Measurements from ENCODE around the gene ATF2. TPM values are rescaled to one million over a fixed set of nuclear protein-coding genes. Genes with fewer than 3 reads are reported as not detected.

Gene ATF2
- total and polyA plus RNA-seq, 2 of the 8 experiments (the other 6 are each of a cell fraction or from before 2014, with no cell fraction given) = 31.2 to 46.5 TPM

- CTCF ChIA-PET (ENCODE audit: partially characterized antibody) = no interaction called here
- no peak overlapping the region for H2AK5ac ChIP-seq (ENCODE audit: low read depth, low read length)
- no peak for TF ChIP-seq BCL11A (IDR thresholded peaks at IDR 0.05; ENCODE audit: low read depth in 2 of 2, low read length in 2 of 2)
- no peak for TF ChIP-seq TEAD4 (IDR thresholded peaks at IDR 0.05; ENCODE audit: low read depth, low read length)
- TF ChIP-seq CREB1 (IDR thresholded peaks at IDR 0.05) = no peak
- TF ChIP-seq HDAC6 (IDR thresholded peaks at IDR 0.05; ENCODE audit: low read depth, low read length) = no peak
- TF ChIP-seq YY1 (IDR thresholded peaks at IDR 0.05; ENCODE audit: low read depth, low read length) = no peak
- no peak for TF ChIP-seq MAX (IDR thresholded peaks at IDR 0.05)
- TF ChIP-seq POLR2A (IDR thresholded peaks at IDR 0.05; ENCODE audit: control extremely low read depth in 1 of 2, low read depth in 2 of 2, low read length in 2 of 2) = no peak
- TF ChIP-seq TBP (IDR thresholded peaks at IDR 0.05; ENCODE audit: low read depth, low read length) = no peak
- TF ChIP-seq NRF1 (IDR thresholded peaks at IDR 0.05; ENCODE audit: low read depth, low read length) = no peak
Observed at GRCh38 chr2:175188761-175189160, 20.8 kb upstream of the ATF2 start.

More at GRCh38 chr2:175188761-175189160, 20.8 kb upstream of the ATF2 start:
- H3K4me3 ChIP-seq (ENCODE audit: extremely low read depth in 1 of 4, insufficient read depth in 2 of 4, low read depth in 3 of 4, low read length in 4 of 4) = no peak overlapping the region
- POLR2A ChIA-PET (ENCODE audit: partially characterized antibody) = no interaction called here
- no peak overlapping the region for H3K14ac ChIP-seq (ENCODE audit: insufficient read length)
- no peaks in the 10 kb centered on the region for H4K20me1 ChIP-seq (replicated peaks in 1 of 2; ENCODE audit: control insufficient read depth in 1 of 2, insufficient read depth in 2 of 2, low read length in 2 of 2)
- no peak overlapping the region for H2BK120ac ChIP-seq (replicated peaks; ENCODE audit: low read depth, low read length)
- H3K27me3 ChIP-seq (replicated peaks in 1 of 4; ENCODE audit: control insufficient read depth in 3 of 4, extremely low read depth in 1 of 4, insufficient read depth in 3 of 4, low read length in 3 of 4) = no peaks in the 10 kb centered on the region
- DNase-seq (ENCODE audit: low read depth in 1 of 2, low spot score in 2 of 2) (no peak), FAIRE-seq (no peak)
- no peak overlapping the region for H2BK5ac ChIP-seq (ENCODE audit: low read depth, low read length)
- H3K4me2 ChIP-seq (ENCODE audit: insufficient read depth in 1 of 2, low read depth in 2 of 2, low read length in 2 of 2) = no peak overlapping the region
- no peak overlapping the region for H3K27ac ChIP-seq (ENCODE audit: low read depth, low read length)
- WGBS, 2 experiments (ENCODE audit: extremely low coverage in 1 of 2, insufficient coverage in 1 of 2, insufficient read length in 1 of 2, insufficient replicate concordance in 2 of 2, low coverage in 1 of 2, low lambda C conversion rate in 2 of 2, missing lambda C conversion rate in 1 of 2) = 92% methylated on average over 1 of the region's 1 CpG; no CpG with 5 or more reads in 1 of the 2 experiments
- no peak overlapping the region for H2AFZ ChIP-seq (ENCODE audit: low read length)
- no peak overlapping the region for H4K8ac ChIP-seq (ENCODE audit: extremely low read depth, insufficient read depth, low read length)
- H2BK15ac ChIP-seq (ENCODE audit: low read length) = no peak overlapping the region
- no peaks in the 10 kb centered on the region for H3K79me2 ChIP-seq (ENCODE audit: control insufficient read depth in 1 of 2, insufficient read depth in 2 of 2, low read length in 2 of 2)
- H2BK12ac ChIP-seq (ENCODE audit: low read depth, low read length) = no peak overlapping the region
- no peaks in the 10 kb centered on the region for H3K9me3 ChIP-seq (ENCODE audit: insufficient read depth in 2 of 2, low read depth in 1 of 2, low read length in 1 of 2)
- H3K18ac ChIP-seq (ENCODE audit: extremely low read depth, low read length) = no peak overlapping the region
- no peaks in the 10 kb centered on the region for H3K79me1 ChIP-seq (ENCODE audit: low read depth, low read length)
- no peaks in the 10 kb centered on the region for H3K4me1 ChIP-seq (replicated peaks in 1 of 4; ENCODE audit: control insufficient read depth in 3 of 4, insufficient read depth in 4 of 4, low read length in 3 of 4)
- H3K23me2 ChIP-seq (ENCODE audit: low read depth, low read length) = no peaks in the 10 kb centered on the region
- H3K23ac ChIP-seq (ENCODE audit: insufficient read length) = no peak overlapping the region
- H2BK20ac ChIP-seq (ENCODE audit: low read length) = no peak overlapping the region
- H3K56ac ChIP-seq (replicated peaks; ENCODE audit: insufficient read length, low read depth, low read length) = no peak overlapping the region
- no peak overlapping the region for H4K91ac ChIP-seq (replicated peaks; ENCODE audit: insufficient read length, low read length)
- H3K9ac ChIP-seq (replicated peaks in 1 of 4; ENCODE audit: extremely low read depth in 1 of 4, low read depth in 3 of 4, low read length in 3 of 4) = no peak overlapping the region
- H3K36me3 ChIP-seq (ENCODE audit: control insufficient read depth in 2 of 4, insufficient read depth in 4 of 4, low read length in 3 of 4) = no peaks in the 10 kb centered on the region
- no peak overlapping the region for H4K5ac ChIP-seq (ENCODE audit: insufficient read length, low read depth, low read length)
- no peak overlapping the region for H3K4ac ChIP-seq (replicated peaks; ENCODE audit: insufficient read length, low read depth, low read length)
